Chondrocyte (in vitro differentiated cells): ENCODE measurements around the gene GPR155. TPM values are rescaled to one million over a fixed set of nuclear protein-coding genes. Genes with fewer than 3 reads are reported as not detected.
A peak's percentile ranks its signal among the peaks of the same experiment; 100 is the strongest.

Experiments
- DNase-seq: peaks from one replicate; pipeline ENCODE4 v3.0.0; 2021; ENCODE audit warnings: mixed read lengths, low spot score
- H3K27ac Mint-ChIP-seq: one replicate; pipeline ENCODE4 v1.8.0; 2021; ENCODE audit warnings: mild to moderate bottlenecking, moderate library complexity, mixed read lengths; ENCODE audit not compliant: unreplicated experiment
- H3K27me3 Mint-ChIP-seq: 2 replicates; pipeline ENCODE4 v1.8.0; 2021; ENCODE audit warnings: low read depth, mixed read lengths
- H3K36me3 Mint-ChIP-seq: 2 replicates; pipeline ENCODE4 v1.8.0; 2021; ENCODE audit warnings: low read depth, mixed read lengths
- H3K4me1 Mint-ChIP-seq: 2 replicates; pipeline ENCODE4 v1.8.0; 2021; ENCODE audit warnings: low read depth, mild to moderate bottlenecking, mixed read lengths
- H3K4me3 Mint-ChIP-seq: one replicate; pipeline ENCODE4 v1.8.0; 2021; ENCODE audit warnings: mild to moderate bottlenecking, moderate library complexity, mixed read lengths; ENCODE audit not compliant: unreplicated experiment
- H3K9me3 Mint-ChIP-seq: 2 replicates; pipeline ENCODE4 v1.8.0; 2021; ENCODE audit warnings: low read depth, mixed read lengths
- total RNA-seq: library from RNA; stranded (reverse); gene quantifications from 3 replicates; pipeline ENCODE4 v1.2.1, GENCODE V29; 2021
- TF ChIP-seq, protein P1 (sequence below): fragments of 200-600 bp; sonication (generic); IDR thresholded peaks from 2 replicates; pipeline ENCODE4 v1.5.0; 2021; ENCODE audit warnings: antibody characterized with exemption, mild to moderate bottlenecking, moderate library complexity

GPR155 gene
- total RNA-seq, 1 donor from 2014 or later = 12.8 TPM

DNA sequence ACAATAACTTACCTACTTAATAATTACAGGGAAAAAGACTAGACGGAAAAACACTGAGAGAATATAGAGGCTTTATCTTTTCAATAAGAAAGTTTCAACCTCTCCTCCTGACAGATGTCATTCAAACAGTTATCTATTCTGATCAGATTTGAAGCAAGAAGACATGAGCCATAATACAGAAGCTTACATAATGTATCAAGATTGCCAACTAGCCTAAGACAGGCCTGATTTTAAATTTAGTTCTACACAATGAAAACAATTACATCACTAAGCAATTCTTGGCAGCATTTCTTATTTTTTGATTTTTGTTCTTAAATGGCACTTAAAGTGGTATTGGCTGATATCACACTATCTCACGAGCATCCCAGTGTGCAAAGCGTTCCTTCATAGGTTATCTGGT is 41.6 kb downstream of the GPR155 start:
- Mint-ChIP-seq H3K4me3 (no peak overlapping the region), H3K36me3 (peaks cover 11% of the 10 kb centered on the region), H3K4me1 (peaks cover 29% of the 10 kb centered on the region), H3K27me3 (no peaks in the 10 kb centered on the region), H3K27ac (peak overlapping the region; percentile 24), H3K9me3 (no peaks in the 10 kb centered on the region)
- TF ChIP-seq, protein P1, sequence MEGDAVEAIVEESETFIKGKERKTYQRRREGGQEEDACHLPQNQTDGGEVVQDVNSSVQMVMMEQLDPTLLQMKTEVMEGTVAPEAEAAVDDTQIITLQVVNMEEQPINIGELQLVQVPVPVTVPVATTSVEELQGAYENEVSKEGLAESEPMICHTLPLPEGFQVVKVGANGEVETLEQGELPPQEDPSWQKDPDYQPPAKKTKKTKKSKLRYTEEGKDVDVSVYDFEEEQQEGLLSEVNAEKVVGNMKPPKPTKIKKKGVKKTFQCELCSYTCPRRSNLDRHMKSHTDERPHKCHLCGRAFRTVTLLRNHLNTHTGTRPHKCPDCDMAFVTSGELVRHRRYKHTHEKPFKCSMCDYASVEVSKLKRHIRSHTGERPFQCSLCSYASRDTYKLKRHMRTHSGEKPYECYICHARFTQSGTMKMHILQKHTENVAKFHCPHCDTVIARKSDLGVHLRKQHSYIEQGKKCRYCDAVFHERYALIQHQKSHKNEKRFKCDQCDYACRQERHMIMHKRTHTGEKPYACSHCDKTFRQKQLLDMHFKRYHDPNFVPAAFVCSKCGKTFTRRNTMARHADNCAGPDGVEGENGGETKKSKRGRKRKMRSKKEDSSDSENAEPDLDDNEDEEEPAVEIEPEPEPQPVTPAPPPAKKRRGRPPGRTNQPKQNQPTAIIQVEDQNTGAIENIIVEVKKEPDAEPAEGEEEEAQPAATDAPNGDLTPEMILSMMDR = no peak
- no peak for DNase-seq

DNA sequence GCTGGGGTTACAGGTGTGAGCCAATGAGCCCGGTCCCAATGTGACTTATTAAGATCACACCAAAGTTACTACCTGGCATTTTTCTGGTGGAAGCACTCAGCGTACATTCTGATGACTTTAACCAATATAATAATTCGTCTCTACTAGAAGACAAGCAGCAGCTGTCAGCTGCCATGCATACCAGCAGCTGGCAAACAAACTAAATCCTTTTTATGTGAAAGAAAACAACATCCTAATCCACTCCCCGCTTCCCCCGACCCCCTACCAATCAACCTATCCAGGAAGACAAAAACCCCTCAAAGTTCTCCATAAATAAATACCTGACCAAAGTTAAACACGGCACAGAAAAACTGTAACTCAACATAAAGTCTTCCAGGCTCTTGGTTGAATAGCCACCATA is 42.1 kb downstream of the GPR155 start:
- Mint-ChIP-seq H3K27me3 (no peaks in the 10 kb centered on the region), H3K27ac (peak overlapping the region; percentile 24), H3K9me3 (no peaks in the 10 kb centered on the region), H3K4me3 (no peak overlapping the region), H3K36me3 (peaks cover 11% of the 10 kb centered on the region), H3K4me1 (peaks cover 31% of the 10 kb centered on the region)
- DNase-seq = no peak
- TF ChIP-seq, protein P1 = no peak

DNA sequence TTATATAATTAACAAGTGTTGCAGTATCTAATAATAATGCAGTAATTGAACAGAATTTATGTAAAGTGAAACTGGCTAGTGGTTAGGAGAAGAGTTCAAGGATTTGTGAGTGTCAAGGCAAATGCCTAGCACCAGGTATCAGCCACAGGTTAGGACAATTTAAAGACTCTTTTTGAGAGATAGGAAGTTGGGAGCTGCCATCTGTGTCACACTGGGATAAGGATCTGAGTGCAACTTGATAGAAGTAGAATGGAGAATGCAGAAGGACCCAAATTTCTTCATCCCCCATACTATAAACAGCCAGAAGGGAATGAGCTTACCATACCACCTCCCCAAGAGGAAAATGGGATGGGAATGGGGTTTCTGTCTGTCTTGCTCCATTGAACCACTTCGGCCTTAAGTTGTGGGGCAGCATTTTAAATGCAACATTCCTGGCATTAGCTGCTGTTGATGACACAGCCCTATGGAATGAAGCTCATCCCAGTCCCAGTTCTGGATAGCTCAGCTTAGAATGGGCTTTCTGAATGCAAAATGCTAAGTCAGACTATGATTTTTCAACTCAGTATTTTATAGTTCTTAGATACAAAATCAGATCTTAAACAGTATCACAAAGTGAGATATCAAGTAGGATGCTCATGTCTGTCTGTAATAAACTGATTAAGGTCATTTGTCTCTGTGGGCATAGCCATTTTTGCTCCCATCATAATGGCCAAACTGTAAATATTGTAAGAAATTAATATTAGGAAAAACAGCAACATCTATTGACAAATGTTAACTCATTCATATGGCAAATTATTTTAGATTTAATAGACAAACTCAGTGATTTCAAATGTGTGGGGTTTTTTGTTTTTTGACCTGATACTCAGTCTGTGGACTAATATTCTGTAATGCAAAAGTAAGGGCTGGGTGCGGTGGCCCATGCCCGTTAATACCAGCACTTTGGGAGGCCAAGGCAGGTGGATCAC is 44.0 kb downstream of the GPR155 start:
- DNase-seq = no peak
- Mint-ChIP-seq H3K4me1 (peaks cover 33% of the 10 kb centered on the region), H3K9me3 (no peaks in the 10 kb centered on the region), H3K36me3 (peaks cover 5% of the 10 kb centered on the region), H3K27ac (peak overlapping the region; percentile 76), H3K4me3 (no peak overlapping the region), H3K27me3 (no peaks in the 10 kb centered on the region)
- TF ChIP-seq, protein P1 = peak; percentile 44

DNA sequence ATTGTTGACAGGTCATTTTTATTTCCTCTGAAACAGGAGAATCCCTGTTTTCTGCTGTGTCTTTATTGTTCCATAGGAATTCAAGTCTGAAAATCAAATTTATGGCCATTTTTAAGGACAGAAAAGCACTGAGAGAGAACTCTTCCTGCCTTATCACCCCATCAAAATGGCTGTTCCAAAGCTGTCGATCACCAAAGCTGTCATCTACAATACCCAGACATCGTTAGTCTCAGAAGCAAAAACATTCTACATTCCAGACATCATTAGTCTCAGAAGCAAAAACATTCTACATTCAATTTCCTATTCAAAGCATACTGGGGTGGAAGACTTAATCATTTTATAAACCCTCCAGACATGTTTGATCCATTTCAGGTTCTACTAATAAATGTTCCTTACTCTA is 46.9 kb downstream of the GPR155 start:
- DNase-seq = no peak
- Mint-ChIP-seq H3K27me3 (no peaks in the 10 kb centered on the region), H3K4me1 (peaks cover 40% of the 10 kb centered on the region), H3K27ac (peak overlapping the region; percentile 34), H3K36me3 (peaks cover 2% of the 10 kb centered on the region), H3K4me3 (no peak overlapping the region), H3K9me3 (no peaks in the 10 kb centered on the region)
- TF ChIP-seq, protein P1 = no peak

DNA sequence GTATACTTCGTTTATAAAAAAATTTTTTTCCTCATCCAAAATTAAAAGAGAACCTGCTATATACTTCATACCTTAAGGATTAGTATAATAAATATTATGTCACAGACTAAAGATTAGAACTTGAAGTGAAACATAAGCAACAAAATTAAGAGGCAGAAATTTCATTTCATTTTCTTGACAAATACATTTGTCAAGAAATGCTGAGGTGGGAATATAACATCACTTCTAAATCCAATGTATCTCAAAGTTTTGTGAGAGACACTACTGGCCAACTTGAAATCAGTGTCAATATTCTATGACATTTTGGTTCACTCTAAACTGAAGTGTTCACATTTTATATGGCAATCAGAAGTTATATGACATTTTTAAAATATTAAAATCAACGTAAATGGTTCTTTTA is 47.5 kb downstream of the GPR155 start:
- no peak overlapping the region for H3K4me3 Mint-ChIP-seq
- no peaks in the 10 kb centered on the region for H3K27me3 Mint-ChIP-seq
- TF ChIP-seq, protein P1 = no peak
- H3K27ac Mint-ChIP-seq = no peak overlapping the region
- peaks cover 37% of the 10 kb centered on the region for H3K4me1 Mint-ChIP-seq
- DNase-seq = no peak
- no peaks in the 10 kb centered on the region for H3K36me3 Mint-ChIP-seq
- no peaks in the 10 kb centered on the region for H3K9me3 Mint-ChIP-seq
